Smooth muscle cell of the brain vasculature (primary cell): ENCODE data around the gene GSTA4.
"Not testable (repeated sequence)": the region's sequence is repeated elsewhere in the genome, so short reads cannot be mapped to it uniquely, and the experiment has no call there.

Experiments
- DNase-seq: peaks from one replicate; pipeline ENCODE4 v3.0.0-alpha.2; 2012; ENCODE audit warnings: low read depth, low spot score

Gene GSTA4

DNA sequence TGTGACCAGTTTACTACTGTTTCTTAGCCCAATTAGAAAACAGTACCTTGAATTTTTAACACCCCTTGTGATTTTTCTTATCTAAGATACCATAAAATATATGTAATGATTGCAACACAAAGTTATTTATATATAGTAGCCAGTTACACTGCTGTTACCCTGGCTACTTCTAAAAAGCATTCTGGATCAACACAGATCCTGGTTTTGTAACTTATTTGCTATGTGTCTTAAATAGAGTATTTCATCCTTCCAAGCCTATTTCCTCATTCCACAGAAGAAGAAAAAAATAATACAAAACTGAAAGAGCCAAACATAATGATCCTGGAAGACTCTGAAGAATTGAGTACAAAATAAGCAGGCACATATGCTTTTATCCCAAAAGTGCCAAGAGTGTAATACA, 19.0 kb upstream of the GSTA4 start:
- no peak for DNase-seq

DNA sequence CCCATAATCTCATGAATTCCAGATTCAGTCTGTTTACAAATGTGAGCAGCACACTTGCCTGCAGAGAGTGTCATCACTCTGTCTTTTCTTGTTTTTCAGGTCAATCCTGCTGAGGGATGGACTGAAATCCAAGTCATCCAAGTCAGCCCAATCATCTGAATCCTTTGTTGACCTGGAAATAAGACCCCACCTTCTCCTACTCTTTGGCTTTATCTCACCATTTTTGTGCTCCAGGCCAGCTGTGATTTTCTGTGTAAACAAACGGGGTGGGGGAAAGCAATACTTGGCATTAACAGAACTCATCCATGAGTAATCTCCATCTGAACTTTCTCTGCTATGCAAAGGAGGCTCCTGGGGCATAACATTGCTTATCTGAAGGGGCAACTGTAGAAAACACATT, 16.9 kb upstream of the GSTA4 start:
- no peak for DNase-seq

DNA sequence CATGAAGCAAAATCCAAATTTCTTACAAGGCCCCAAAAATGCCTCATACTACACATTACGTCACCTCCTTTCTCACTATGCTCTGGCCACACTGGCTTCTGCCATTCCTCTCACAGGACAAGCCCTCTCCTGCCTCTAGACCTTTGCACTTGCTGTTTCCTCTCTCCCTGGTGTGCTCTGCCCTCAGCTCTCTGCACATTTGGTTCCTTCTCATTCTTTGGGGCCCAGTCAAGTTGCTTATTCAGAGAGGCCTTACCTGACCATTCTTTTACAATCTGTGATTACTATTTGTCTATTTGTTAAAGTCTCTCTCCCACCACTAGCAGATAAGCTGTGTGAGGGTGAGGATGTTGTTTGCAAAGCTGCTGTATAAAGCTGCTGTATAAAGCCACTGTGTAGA, 15.4 kb upstream of the GSTA4 start:
- DNase-seq: no peak

DNA sequence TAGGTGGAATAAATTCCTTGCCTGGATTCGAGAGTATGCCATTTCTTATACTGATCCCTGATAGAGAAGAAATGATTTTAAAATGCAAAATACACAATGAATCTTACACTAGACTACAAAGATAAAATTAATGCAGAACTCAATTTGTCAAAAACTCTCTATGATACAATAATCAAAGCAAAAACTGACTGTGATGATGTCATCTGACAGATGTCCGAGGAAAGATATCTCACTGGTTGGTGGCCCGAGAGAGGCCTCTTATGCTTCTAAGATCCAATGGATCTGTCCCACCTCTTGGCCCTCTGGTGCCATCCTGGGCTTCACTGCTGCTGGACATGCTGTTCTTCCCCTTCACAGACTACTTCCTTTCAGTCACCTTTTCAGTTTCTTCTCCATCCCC, 14.4 kb upstream of the GSTA4 start:
- DNase-seq: no peak

DNA sequence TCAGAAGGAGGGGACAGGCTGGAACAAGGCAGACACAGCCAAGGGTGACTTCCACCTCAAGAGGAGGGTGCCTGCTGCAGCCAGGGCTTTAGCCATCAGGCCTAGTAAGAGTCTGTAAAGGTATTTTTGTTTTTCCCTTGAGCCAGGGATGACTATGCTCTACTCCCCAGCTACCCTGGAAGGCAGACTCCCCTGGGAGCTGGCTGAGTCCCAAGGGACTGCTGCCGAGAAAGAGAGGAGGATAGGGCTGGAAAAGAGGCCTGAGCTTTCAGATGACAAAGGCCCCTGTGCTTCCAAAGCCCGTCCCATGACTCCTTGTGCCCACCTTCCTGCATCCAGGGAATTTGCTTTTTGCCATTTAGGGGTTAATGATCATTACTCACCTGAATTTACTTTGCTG, 14.0 kb upstream of the GSTA4 start:
- no peak for DNase-seq

DNA sequence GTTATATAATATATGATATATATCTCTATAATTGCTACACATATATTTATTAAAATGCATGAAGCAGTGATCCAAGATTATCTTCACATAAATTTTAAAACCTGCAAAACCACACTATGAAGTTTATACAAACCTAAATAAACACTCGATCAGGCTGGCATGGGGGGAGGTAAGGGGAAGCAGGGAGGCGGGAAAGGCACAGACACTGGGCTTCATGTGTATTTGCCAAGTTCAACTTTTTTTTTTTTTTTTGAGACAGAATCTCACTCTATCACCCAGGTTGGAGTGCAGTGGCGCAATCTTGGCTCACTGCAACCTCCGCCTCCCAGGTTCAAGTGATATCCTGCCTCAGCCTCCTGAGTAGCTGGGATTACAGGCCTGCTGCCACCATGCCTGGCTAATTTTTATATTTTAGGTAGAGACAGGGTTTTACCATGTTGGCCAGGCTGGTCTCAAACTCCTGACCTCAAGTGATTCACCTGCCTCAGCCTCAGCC, 13.2 kb upstream of the GSTA4 start:
- not testable (repeated sequence) for DNase-seq

DNA sequence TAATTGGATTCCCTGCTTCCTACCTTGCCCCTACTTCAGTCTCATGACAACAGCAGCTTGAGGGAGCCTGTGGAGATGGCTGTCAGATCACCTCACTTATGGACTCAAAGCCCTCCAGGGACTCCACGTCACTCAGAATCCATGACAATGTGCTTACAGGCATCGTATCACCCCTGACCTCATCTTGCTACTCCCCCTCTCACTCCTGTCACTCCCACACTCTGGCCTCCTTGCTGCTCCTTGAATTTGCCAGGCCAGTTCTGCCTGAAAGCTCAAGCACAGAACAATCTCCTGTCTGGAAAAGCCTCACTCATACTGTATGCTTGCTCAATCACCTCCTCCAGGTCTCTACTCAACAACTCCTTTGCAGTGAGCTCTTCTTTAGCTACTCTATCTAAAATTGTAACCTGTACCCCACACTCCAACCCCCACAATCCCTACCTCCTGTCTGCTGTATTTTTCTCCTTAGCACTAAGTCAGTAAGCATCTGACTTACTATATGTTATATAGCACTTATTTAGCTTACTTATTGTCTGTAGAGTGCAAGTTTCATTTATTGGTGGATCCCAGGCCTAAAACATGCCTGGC, 10.7 kb upstream of the GSTA4 start:
- no peak for DNase-seq

DNA sequence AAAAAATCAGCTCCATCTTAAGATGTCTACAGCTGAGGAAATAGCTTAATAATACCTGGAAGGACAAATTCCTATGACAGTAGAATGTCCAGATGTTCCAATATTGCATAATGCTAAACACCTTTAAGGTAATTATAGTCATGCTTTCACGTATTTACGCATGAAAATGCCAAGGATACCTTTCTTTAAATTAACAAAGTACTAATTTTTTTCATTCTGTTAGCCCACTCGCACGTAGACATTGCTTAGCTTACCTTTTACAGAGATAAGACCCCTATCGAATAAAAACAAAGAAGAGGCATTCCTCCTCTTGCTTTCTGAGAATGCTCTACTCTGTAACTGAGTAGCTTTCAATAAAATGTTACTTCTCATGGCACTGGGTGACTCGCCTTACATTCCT, 4.4 kb upstream of the GSTA4 start:
- DNase-seq: no peak

DNA sequence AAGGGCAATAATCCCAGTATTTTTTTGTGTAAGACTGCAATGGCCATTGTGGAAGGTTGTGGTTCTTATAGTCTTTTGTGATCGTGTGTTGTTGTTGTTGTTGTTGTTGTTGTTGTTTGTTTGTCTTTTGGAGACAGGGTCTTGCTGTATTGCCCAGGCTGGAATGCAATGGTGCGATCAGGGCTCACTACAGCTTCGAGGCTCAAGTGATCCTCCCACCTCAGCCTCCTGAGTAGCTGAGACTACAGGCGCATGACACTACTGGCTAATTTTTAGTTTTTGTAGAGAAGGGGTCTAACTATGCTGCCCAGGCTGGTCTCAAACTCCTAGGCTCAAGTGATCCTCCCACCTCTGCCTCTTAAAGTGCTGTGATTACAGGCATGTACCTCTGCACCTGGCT, 3.5 kb upstream of the GSTA4 start:
- no peak for DNase-seq

DNA sequence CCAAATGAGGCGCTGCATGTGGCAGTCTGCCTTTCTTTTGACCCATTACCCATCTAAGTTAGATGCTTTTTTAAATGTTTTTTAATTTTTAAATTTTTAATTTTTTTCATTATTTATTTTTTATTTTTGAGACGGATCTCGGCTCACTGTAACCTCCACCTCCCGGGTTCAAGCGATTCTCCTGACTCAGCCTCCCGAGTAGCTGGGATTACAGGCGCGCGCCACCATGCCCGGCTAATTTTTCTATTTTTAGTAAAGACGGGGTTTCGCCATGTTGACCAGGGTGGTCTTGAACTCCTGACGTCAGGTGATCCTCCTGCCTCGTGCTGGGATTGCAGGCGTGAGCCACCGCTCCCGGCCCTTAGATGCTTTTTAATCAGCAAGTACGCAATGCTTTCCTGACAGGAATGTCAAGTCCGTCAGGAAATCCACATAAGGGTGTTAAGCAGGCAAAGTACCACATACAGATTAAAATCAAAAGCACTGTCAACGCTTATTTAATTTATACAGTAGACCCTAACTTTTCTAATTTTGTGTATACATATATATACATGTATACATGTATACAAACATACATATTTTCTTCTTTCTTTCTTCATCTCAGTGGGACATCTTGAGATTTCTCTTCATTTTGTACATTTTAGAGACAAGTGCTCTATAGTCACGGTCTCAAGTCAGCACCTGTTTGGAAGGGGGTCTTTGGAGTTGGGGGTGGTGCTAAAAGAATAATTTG, 995 bp upstream of the GSTA4 start:
- no peak for DNase-seq

DNA sequence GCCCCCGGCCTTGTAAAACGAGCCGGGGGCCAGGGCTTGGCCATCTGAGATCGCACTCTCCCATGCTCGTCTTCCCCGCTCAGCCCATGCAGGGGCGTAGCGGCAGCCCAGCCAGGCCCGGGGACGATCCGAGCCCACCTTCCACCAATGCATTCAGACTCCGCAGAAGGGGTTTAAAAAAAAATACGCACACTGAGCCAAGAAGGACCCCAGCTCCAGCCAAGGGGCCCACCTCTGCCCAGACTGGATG, 320 bp downstream of the GSTA4 start:
- no peak for DNase-seq

DNA sequence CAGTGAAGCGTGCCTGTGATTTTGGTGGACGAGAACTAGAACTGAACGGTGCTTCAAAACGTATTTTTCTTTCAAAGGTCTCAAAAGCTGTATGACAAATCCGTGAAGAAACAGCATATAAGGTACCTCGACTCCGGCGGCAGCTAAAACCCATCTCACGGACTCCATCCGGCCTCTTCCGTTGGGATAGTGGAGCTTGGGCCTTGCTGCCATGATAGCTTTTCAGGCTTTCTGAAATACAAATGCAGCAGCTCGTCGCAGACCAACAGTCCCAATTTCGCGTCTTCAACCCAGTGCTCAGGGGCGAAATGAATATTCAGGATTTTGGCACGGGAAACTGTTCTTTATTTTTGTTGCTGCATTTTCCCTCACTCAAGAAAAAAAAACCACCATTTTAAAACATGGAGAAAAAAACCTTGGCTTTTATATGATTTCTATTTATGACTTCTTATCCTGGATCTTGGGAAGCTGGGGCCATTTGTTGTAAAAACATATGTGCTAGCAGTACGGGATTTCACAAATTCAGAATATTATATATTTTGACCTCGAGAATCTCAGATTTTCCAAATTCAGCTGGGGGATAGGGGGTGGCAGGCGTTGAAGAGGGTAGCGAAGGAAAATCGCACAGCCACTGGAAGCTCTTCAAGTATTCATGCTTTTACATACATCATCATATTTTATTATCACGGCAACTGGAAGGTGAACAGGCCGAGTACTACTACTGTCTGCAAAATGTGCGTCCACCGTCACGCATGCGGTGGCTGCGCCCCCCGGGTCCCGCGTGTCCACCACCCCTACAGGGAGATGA, 849 bp downstream of the GSTA4 start:
- DNase-seq: no peak

DNA sequence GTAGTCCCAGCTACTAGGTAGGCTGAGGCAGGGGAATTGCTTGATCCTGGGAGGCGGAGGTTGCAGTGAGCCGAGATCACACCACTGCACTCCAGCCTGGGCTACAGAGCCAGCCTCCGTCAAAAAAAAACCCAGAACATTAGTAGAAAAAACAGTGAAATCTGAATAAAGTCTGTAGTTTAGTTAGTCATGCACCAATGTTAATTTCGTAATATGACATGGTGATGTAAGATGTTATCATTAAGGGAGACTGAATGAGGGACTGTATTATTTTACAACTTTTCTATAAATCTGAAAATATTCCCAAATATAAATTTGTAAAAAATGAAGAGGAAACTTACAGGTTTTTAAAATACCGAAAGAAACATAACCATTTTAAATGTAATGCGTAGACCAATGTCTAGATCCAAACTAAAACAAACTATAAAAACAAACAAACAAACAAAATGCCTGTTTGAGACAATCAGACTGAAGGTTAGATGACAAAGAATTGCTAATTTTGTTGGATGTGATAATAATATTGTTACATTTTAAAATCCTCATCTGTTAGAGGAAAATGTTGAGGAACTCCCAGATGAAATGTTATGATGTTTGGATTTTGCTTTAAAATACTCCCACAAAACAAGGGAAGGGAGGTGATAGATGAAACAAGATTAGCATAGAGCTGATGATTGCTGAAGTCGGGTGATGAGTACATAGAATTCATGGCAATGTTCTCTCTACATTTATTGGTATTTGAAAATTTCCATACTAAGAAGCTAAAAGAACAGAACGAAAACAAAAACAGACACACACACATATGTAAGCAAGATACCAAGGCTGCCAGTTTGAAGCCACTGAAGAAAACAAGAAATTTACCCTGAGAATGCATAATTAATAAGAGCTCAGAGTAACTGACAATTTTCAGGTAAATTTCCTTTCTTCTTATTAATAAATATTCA, 1.8 kb downstream of the GSTA4 start:
- no peak for DNase-seq

DNA sequence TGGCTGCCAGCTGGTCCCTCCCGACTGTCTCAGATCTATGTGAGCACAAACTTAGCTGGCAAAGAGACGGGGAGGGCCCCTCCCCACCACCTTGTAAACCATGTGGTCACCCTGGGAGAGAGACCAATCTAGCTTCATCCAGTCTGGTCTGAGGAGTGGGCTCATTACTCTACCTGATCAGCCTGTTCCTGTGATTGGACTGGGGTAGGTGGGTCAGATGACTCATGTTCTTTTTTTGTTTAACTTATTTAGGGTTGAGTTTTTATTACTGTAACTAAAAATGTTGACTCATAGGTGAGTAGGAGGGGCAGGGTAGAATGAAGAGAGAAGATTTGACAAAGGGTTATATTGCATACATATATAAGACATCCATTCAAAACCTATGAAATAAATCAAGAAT, 4.7 kb downstream of the GSTA4 start:
- no peak for DNase-seq

DNA sequence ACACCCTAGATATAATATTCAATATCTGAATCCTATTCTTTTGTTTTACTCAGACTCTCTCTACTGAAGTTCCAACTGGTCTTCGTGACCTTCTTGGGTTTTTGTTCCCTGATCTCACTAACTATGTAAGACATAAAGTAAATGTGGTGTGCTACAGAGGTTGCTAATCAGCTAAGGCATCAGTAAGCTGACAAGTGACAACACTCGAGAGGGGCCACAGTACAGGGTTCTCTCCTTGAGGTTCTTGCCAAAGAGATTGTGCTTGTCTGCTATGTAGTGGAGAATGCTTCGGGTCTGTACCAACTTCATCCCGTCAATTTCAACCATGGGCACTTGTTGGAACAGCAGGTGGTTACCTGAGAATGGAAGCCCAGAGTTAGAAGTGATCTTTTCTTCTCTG, 9.9 kb downstream of the GSTA4 start:
- DNase-seq: no peak

DNA sequence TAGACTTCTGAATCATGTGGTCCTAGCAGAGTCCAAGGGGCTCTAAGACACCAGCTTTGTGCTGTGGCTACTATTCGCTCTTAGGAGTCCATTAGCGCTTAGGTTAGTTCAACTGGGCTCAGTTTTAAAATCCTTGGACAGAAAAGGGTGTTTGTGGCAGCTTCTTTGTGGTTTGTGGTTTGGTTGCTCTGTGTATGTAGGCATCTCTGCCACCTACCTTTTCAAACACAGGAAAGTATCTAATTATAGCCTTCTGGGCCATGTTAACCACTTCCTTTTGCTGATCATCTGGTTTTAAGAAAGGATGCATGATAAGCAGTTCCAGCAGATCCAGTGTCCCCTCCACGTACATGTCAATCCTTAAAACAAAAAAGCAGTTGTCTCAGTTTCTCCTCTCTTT, 10.8 kb downstream of the GSTA4 start:
- DNase-seq: no peak

DNA sequence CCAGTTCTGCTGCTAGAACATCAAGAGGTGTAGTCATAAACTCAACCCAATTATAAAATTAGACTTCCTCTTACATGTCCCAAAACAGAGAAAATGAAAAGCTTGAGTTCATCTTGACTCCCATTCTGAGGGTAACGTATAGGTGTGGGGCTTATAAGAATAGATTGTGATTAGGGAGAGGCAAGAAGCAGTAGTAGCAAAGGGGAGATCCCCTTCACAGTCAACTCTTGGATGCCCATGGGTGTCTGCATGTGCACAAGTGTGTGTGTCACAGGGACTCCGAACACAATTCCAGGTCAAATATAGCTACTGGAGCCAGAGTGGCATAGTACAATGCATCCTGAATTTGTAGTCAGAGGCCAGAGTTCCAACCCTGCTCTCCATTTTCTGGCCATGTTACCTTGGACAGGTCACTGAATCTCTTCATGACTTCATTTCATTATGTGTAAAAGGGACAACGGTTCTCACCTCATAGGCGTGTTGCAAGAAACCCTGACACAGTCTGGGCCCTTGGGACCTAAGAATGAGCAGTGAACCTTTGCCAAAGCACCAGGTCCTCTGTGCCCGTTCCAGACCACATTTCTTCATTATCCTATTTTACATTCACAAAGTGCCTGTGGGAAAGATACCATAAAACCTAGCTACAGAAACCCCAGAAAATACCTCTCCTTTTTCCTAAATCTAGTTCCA, 11.8 kb downstream of the GSTA4 start:
- DNase-seq: no peak

DNA sequence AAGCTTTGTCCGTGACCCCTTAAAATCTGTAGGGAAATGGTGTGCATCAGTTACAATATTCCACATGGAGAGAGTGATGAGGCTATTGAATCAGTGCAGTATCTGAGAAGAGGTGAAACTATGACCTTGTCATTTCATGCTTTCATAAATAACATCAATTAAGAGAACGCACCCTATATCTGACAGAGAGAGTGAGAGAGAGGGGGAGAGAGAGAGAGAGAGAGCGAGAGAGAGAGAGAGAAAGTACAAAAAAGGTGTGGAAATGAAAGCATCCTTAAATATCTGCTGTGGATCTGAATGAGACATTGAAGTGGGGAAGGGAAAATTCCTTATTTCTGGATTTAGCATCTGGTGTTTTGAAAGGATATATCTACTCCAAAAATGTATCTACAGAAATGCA, 12.4 kb downstream of the GSTA4 start:
- no peak for DNase-seq

DNA sequence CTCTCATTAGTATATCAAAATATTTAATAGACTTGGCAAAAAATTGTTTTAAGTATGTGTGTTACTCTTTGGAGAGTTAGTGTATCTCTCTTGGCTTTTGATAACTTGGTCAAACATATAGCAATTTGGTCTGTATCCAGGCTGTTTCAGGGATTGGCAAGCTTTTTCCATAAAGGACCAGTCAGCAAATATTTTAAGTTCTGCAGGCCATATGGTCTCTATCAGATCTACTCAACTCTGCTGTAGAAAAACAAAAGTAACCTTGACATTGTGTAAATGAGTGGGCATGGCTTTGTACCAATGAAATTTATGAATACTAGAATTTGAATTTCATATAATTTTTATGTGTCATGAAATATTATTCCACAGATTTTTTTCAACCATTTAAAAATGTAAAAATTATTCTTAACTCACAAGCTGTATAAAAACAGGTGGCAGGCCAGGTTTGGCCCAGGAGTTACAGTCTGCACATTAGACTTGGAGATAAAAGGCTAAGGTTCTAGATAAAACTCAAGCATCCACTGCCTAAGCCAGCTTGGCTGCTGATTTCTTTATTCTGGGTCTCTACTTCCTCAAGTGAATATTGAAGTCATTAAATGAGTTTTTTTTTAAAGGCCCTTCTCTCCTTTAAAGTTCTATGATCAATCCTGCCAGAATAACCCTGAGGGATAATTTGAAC, 13.7 kb downstream of the GSTA4 start:
- DNase-seq: no peak

DNA sequence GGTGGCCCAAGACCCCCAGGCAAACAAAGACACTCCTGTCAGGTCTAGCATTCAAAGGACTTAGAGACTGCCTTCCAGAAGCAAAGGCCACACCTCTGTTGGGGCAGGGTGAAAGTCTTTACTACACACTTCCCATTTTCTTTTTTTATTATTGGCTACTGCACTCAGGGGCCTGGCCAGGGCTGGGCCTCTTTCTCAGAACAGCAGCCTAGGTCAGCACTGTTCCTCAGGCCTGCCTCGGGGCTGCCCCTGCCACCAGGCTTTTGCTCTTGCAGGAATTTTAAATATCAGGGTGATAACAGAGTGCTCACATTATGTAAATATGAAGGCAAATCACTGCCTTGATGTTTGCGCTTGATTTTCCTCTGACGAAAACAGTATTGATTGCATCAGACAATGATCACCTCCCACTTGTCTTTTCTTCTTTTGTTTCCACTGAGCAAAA, 18.5 kb downstream of the GSTA4 start:
- no peak for DNase-seq

DNA sequence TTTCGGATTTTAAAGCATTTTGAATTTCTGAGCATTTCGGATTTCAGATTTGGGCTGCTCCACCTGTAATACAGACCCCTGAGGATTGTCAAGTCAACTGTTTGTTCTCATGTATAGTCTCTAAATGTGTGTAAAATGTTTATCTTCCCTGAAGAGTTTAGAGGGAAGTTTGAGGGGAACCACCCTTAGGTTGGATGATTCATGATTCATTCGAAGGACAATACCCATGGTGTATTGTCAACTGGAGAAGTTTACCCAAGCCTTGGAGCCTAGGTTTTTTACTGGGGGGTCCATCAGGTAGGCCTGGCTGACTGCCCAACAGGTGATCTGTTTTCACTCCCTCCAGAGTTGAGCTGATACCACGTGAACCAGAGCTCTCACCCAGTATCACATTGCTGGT, 18.9 kb downstream of the GSTA4 start:
- DNase-seq: no peak
